ENCODE measurements around the gene ENAH.

The ENAH gene

GRCh38 chr1:225441314-225442122 is 211.4 kb downstream of the ENAH start:
- Histone ChIP-seq H3K4me3 (no peak overlapping the region), H3K9me3 (ENCODE audit: low read depth, low read length) (no peaks in the 10 kb centered on the region), H3K36me3 (ENCODE audit: insufficient read depth, low read length) (no peaks in the 10 kb centered on the region), H3K27ac (no peak overlapping the region), H3K9ac (ENCODE audit: insufficient read length) (no peak overlapping the region)
- no peak for DNase-seq (ENCODE audit: low read depth, low spot score)
- TF ChIP-seq EZH2 (IDR thresholded peaks at IDR 0.05) = no peak
- no peak for TF ChIP-seq POLR2AphosphoS5 (IDR thresholded peaks at IDR 0.05; ENCODE audit: borderline replicate concordance, low read depth, low read length)
- no peak for TF ChIP-seq FOXP2 (optimal IDR thresholded peaks at IDR 0.05; ENCODE audit: control extremely low read depth, extremely low read length, insufficient read depth)

DNA sequence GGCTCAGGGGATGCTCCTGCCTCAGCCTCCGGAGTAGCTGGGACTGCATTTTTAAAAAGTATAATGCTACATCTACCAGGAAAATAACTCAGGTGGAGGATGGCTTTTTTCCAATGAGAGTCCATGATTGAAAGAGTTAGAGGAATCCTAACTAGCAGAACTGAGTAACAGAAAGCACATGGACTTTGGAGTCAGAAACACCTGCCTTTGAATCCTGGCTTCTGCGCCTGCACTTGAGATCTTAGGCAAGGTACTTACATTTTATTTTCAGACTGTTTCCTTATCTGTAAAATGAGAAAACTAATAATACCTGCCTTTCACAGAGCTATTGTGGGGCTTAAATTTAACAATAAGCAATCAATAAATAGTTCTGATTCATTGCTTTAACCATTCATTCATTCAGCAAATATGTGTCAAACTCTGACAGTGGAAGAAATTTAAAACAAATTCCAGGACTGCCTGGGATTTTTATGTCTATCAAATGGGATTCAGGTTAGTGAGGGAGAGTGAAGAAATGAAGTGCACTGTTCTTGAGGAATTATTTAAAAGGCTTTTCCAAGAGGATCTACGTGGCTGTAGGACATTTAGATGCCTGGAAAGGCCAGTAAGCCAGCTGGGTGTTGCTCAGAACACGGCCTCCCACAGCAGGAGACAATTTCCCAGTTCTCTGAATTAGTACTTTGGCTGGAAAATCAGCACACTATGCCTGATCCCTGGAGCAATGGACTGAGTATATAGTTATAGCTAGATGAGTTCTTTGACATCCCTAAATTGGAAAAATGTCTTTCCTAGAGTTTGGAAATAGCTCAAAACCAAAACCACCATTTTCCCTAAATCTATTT is 212.3 kb downstream of the ENAH start:
- no peak overlapping the region for H3K27ac ChIP-seq
- no peak for TF ChIP-seq POLR2AphosphoS5 (IDR thresholded peaks at IDR 0.05; ENCODE audit: borderline replicate concordance, low read depth, low read length)
- no peak for TF ChIP-seq EZH2 (IDR thresholded peaks at IDR 0.05)
- TF ChIP-seq FOXP2 (optimal IDR thresholded peaks at IDR 0.05; ENCODE audit: control extremely low read depth, extremely low read length, insufficient read depth) = no peak

DNA sequence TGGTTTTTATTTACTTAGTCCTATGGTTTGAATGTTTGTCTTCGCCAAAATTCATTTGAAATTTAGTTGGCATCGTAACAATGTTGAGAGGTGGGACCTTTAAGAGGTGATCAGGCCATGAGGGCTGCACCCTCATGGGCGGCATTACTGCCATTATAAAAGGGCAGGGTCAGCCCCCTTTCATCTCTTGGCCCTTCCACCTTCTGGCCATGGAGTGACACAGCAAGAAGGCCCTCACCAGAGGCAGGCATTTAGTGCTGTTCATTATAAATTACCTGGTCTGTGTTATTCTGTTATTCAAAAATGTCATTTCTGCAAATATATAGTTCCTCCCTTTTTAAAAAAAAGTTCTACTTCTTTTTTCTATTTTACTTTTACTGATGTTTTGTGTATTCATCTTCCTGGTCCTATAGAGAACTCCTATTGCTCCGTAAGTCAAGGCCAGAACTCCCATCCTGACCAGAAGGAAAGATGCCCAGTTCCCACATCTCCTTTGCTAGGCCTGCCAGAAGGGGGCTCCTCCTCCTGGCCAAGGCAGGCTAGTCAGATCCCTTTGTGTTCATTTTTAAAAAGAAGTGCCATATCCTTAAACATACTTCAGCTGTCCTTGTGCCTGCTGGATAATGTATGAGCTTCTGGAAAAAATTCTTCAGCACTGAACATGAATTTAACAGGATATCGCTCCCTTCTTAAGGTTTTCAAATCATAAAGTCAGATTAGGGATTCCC is 215.0 kb downstream of the ENAH start:
- H3K4me3 ChIP-seq = no peak overlapping the region
- TF ChIP-seq EZH2 (IDR thresholded peaks at IDR 0.05) = no peak
- TF ChIP-seq FOXP2 (optimal IDR thresholded peaks at IDR 0.05; ENCODE audit: control extremely low read depth, extremely low read length, insufficient read depth) = no peak
- no peak for TF ChIP-seq POLR2AphosphoS5 (IDR thresholded peaks at IDR 0.05; ENCODE audit: borderline replicate concordance, low read depth, low read length)
- H3K27ac ChIP-seq = no peak overlapping the region
- no peaks in the 10 kb centered on the region for H3K36me3 ChIP-seq (ENCODE audit: insufficient read depth, low read length)
- no peaks in the 10 kb centered on the region for H3K9me3 ChIP-seq (ENCODE audit: low read depth, low read length)
- no peak for DNase-seq (ENCODE audit: low read depth, low spot score)
- no peak overlapping the region for H3K9ac ChIP-seq (ENCODE audit: insufficient read length)

More for the DNA sequence above, 212.3 kb downstream of the ENAH start:
- Histone ChIP-seq H3K9me3 (ENCODE audit: low read depth, low read length) (no peaks in the 10 kb centered on the region), H3K9ac (ENCODE audit: insufficient read length) (no peak overlapping the region), H3K4me3 (no peak overlapping the region), H3K36me3 (ENCODE audit: insufficient read depth, low read length) (no peaks in the 10 kb centered on the region)
- no peak for DNase-seq (ENCODE audit: low read depth, low spot score)

Data from SK-N-MC (cell line).